Activated naive CD8-positive, alpha-beta T cell treated with anti-CD3 and anti-CD28 coated beads, Interleukin-2, amount 50 U/mL, for 24 hours (primary cell): Measurements from ENCODE around the gene NPIPB9.
"Not testable (repeated sequence)": the region's sequence is repeated elsewhere in the genome, so short reads cannot be mapped to it uniquely, and the experiment has no call there.

Experiments used
- ATAC-seq: fragments of 150-1000 bp; cut with Tn5 transposase; one replicate; pipeline ENCODE4 v1.10.0; 2021
- DNase-seq: peaks from one replicate; pipeline ENCODE4 v3.0.0; 2021
- H3K27ac Mint-ChIP-seq: one replicate; pipeline ENCODE4 v1.8.0; 2021; ENCODE audit warnings: mild to moderate bottlenecking, mixed read lengths
- H3K27me3 Mint-ChIP-seq: one replicate; pipeline ENCODE4 v1.8.0; 2021; ENCODE audit warnings: mixed read lengths
- H3K36me3 Mint-ChIP-seq: one replicate; pipeline ENCODE4 v1.8.0; 2021; ENCODE audit warnings: low read depth, mixed read lengths
- H3K4me1 Mint-ChIP-seq: one replicate; pipeline ENCODE4 v1.8.0; 2021; ENCODE audit warnings: mixed read lengths
- H3K4me3 Mint-ChIP-seq: one replicate; pipeline ENCODE4 v1.8.0; 2021; ENCODE audit warnings: mild to moderate bottlenecking, moderate library complexity, mixed read lengths
- H3K9me3 Mint-ChIP-seq: one replicate; pipeline ENCODE4 v1.8.0; 2021; ENCODE audit warnings: mixed read lengths

NPIPB9 gene

GRCh38 chr16:28751487-28751886 lies at the start of gene NPIPB9:
Gene NPIPB9, plus strand, starts transcription at chr16:28751787.
- H3K4me1 Mint-ChIP-seq, H3K27ac Mint-ChIP-seq, ATAC-seq, H3K4me3 Mint-ChIP-seq, H3K36me3 Mint-ChIP-seq, DNase-seq, H3K9me3 Mint-ChIP-seq, H3K27me3 Mint-ChIP-seq: not testable (repeated sequence)

- H3K27me3 Mint-ChIP-seq, ATAC-seq, H3K4me1 Mint-ChIP-seq, H3K27ac Mint-ChIP-seq, H3K36me3 Mint-ChIP-seq, H3K9me3 Mint-ChIP-seq, H3K4me3 Mint-ChIP-seq, DNase-seq: not testable (repeated sequence)
Observed at GRCh38 chr16:28704246-28704645, 47.3 kb upstream of the NPIPB9 start.

- H3K36me3 Mint-ChIP-seq, H3K27ac Mint-ChIP-seq, DNase-seq, H3K9me3 Mint-ChIP-seq, H3K4me3 Mint-ChIP-seq, H3K4me1 Mint-ChIP-seq, H3K27me3 Mint-ChIP-seq: not testable (repeated sequence)
- peak; percentile 100 for ATAC-seq
Observed at GRCh38 chr16:28711220-28712083, 40.1 kb upstream of the NPIPB9 start, which contains the start of gene EIF3C. Gene EIF3C, plus strand, starts transcription at chr16:28711464. Its CDS starts 223 bp downstream, at chr16:28711687.

- not testable (repeated sequence) for H3K27ac Mint-ChIP-seq, H3K9me3 Mint-ChIP-seq, H3K36me3 Mint-ChIP-seq, H3K4me1 Mint-ChIP-seq, ATAC-seq, DNase-seq, H3K27me3 Mint-ChIP-seq, H3K4me3 Mint-ChIP-seq
Observed at GRCh38 chr16:28722852-28723650, 28.5 kb upstream of the NPIPB9 start.

GRCh38 chr16:28731253-28731652 lies 20.3 kb upstream of the NPIPB9 start:
- not testable (repeated sequence) for H3K27ac Mint-ChIP-seq, DNase-seq, H3K9me3 Mint-ChIP-seq, H3K27me3 Mint-ChIP-seq, H3K4me3 Mint-ChIP-seq, H3K4me1 Mint-ChIP-seq, ATAC-seq, H3K36me3 Mint-ChIP-seq

- H3K4me1 Mint-ChIP-seq, H3K36me3 Mint-ChIP-seq, ATAC-seq, H3K27ac Mint-ChIP-seq, H3K4me3 Mint-ChIP-seq, H3K9me3 Mint-ChIP-seq, DNase-seq, H3K27me3 Mint-ChIP-seq: not testable (repeated sequence)
Observed at GRCh38 chr16:28732455-28733124, 19.0 kb upstream of the NPIPB9 start.

GRCh38 chr16:28739787-28740186 lies 11.8 kb upstream of the NPIPB9 start:
- DNase-seq, H3K27ac Mint-ChIP-seq, H3K9me3 Mint-ChIP-seq, H3K4me3 Mint-ChIP-seq, H3K4me1 Mint-ChIP-seq, H3K36me3 Mint-ChIP-seq, H3K27me3 Mint-ChIP-seq: not testable (repeated sequence)
- ATAC-seq, result peak; percentile 65

- H3K27ac Mint-ChIP-seq, DNase-seq, H3K9me3 Mint-ChIP-seq, H3K27me3 Mint-ChIP-seq, H3K36me3 Mint-ChIP-seq, H3K4me3 Mint-ChIP-seq, H3K4me1 Mint-ChIP-seq: not testable (repeated sequence)
- ATAC-seq, result peak; percentile 25
Observed at GRCh38 chr16:28740631-28741030, 11.0 kb upstream of the NPIPB9 start.

GRCh38 chr16:28741295-28741694 lies 10.3 kb upstream of the NPIPB9 start:
- H3K4me1 Mint-ChIP-seq, ATAC-seq, H3K9me3 Mint-ChIP-seq, H3K36me3 Mint-ChIP-seq, H3K27ac Mint-ChIP-seq, H3K4me3 Mint-ChIP-seq, DNase-seq, H3K27me3 Mint-ChIP-seq: not testable (repeated sequence)

GRCh38 chr16:28746618-28747350 lies 4.8 kb upstream of the NPIPB9 start:
- not testable (repeated sequence) for H3K27ac Mint-ChIP-seq, H3K27me3 Mint-ChIP-seq, H3K4me1 Mint-ChIP-seq, DNase-seq, H3K4me3 Mint-ChIP-seq, H3K9me3 Mint-ChIP-seq, H3K36me3 Mint-ChIP-seq, ATAC-seq

GRCh38 chr16:28749997-28750465 lies 1.6 kb upstream of the NPIPB9 start:
- H3K36me3 Mint-ChIP-seq, H3K27me3 Mint-ChIP-seq, H3K27ac Mint-ChIP-seq, H3K4me3 Mint-ChIP-seq, H3K4me1 Mint-ChIP-seq, H3K9me3 Mint-ChIP-seq: not testable (repeated sequence)
- DNase-seq (peak; percentile 32), ATAC-seq (peak; percentile 98)

GRCh38 chr16:28750469-28751067 lies 1.0 kb upstream of the NPIPB9 start:
- not testable (repeated sequence) for H3K27ac Mint-ChIP-seq, H3K4me3 Mint-ChIP-seq, H3K27me3 Mint-ChIP-seq, DNase-seq, H3K36me3 Mint-ChIP-seq, H3K9me3 Mint-ChIP-seq, H3K4me1 Mint-ChIP-seq
- peak; percentile 45 for ATAC-seq

GRCh38 chr16:28781697-28782096 lies 30.1 kb downstream of the NPIPB9 start:
- not testable (repeated sequence) for H3K27me3 Mint-ChIP-seq, DNase-seq, ATAC-seq, H3K9me3 Mint-ChIP-seq, H3K4me3 Mint-ChIP-seq, H3K4me1 Mint-ChIP-seq, H3K36me3 Mint-ChIP-seq, H3K27ac Mint-ChIP-seq

GRCh38 chr16:28782357-28782756 lies 30.8 kb downstream of the NPIPB9 start:
- not testable (repeated sequence) for H3K4me1 Mint-ChIP-seq, DNase-seq, ATAC-seq, H3K9me3 Mint-ChIP-seq, H3K27me3 Mint-ChIP-seq, H3K36me3 Mint-ChIP-seq, H3K27ac Mint-ChIP-seq, H3K4me3 Mint-ChIP-seq
